HFFc6 (cell line): ENCODE measurements around the gene AKT1. TPM values are rescaled to one million over a fixed set of nuclear protein-coding genes. Genes with fewer than 3 reads are reported as not detected.

Experiments
- DNase-seq: peaks from one replicate; pipeline ENCODE4 v3.0.0-alpha.2; 2018
- H3K27ac Mint-ChIP-seq: 2 replicates; pipeline ENCODE4 v1.8.0; 2020; ENCODE audit warnings: mild to moderate bottlenecking, mixed read lengths
- H3K27me3 Mint-ChIP-seq: 2 replicates; pipeline ENCODE4 v1.8.0; 2021; ENCODE audit warnings: mild to moderate bottlenecking, moderate library complexity, mixed read lengths; ENCODE audit not compliant: insufficient read depth
- H3K36me3 Mint-ChIP-seq: 2 replicates; pipeline ENCODE4 v1.8.0; 2021; ENCODE audit warnings: low read depth, mixed read lengths
- H3K4me1 Mint-ChIP-seq: 2 replicates; pipeline ENCODE4 v1.8.0; 2020; ENCODE audit warnings: low read depth, mixed read lengths
- H3K4me3 Mint-ChIP-seq: 2 replicates; pipeline ENCODE4 v1.8.0; 2020; ENCODE audit warnings: mild to moderate bottlenecking, moderate library complexity, mixed read lengths
- H3K9me3 Mint-ChIP-seq: 2 replicates; pipeline ENCODE4 v1.8.0; 2020; ENCODE audit warnings: mild to moderate bottlenecking, mixed read lengths
- CTCF ChIP-seq: fragments of 200-600 bp; sonication (generic); IDR thresholded peaks from 2 replicates; pipeline ENCODE4 v1.5.0; 2021; ENCODE audit warnings: antibody characterized with exemption, mild to moderate bottlenecking
- total RNA-seq, 6 experiments: library from RNA; stranded (reverse); fragmentation: NEBNext Ultra II Directional; extraction: Animal tissue kit (Norgen Biotek cat#: 25700); gene quantifications; 2 replicates in 1 of 6; 3 replicates in 5 of 6; pipeline ENCODE4 v1.2.3, GENCODE V29; 2021

AKT1 gene
- total RNA-seq, 6 experiments from 2014 or later: 164 to 191 (median 173) TPM

DNA sequence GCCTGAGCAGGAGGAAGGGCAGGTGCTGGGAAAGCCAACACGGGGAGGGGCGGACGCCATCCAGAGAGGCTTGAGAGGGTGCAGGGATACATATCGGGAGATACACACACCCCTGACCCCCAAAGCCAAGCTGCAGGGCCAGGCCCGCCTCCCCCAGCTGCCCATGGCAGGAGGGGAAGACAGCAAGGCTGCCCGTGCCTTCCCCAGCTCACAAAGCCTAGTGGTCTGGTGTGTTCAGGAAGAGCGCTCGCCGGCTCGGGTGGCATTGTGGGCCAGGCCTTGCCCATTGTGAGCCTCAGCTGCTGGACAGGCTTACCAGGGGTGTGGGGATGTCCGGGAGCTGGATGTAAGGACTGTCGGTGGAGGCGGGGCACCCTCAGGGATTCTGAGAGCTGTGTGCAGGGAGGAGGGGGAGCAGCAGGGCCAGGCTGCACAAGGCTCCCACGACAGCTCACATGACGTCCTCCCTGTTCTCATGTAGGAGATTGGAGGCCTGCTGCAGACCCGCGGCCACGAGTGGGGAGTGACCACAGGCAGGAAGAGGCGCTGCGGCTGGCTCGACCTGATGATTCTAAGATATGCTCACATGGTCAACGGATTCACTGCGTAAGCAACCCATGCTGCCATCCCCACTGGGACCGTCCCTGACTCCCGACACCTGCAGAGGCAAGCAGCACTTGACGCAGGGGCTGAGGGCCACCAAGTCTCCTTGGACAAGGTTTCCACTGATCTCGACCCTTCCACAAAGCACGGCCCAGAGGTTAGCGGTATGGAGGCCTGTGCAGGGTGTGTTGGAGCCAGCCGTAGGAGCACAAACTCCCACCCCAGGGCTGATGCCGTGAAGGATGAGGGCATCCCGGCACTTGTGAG, 52.7 kb downstream of the AKT1 start:
- no peak for DNase-seq
- Mint-ChIP-seq H3K27me3 (peaks cover 2% of the 10 kb centered on the region), H3K36me3 (no peaks in the 10 kb centered on the region), H3K4me1 (peaks cover 7% of the 10 kb centered on the region; the same call in 1 of the 2 replicates), H3K9me3 (no peaks in the 10 kb centered on the region), H3K27ac (no peak overlapping the region), H3K4me3 (no peak overlapping the region)
- TF ChIP-seq CTCF: no peak

GRCh38 chr14:104741803-104742251, 53.7 kb downstream of the AKT1 start:
- no peak for DNase-seq

GRCh38 chr14:104741108-104741802, 54.3 kb downstream of the AKT1 start:
- DNase-seq: no peak
- Mint-ChIP-seq H3K27me3 (peaks cover 4% of the 10 kb centered on the region; the same call in 1 of the 2 replicates), H3K27ac (no peak overlapping the region), H3K4me1 (peaks cover 11% of the 10 kb centered on the region), H3K4me3 (no peak overlapping the region), H3K9me3 (no peaks in the 10 kb centered on the region), H3K36me3 (no peaks in the 10 kb centered on the region)
- no peak for TF ChIP-seq CTCF

More at GRCh38 chr14:104741803-104742251, 53.7 kb downstream of the AKT1 start:
- Mint-ChIP-seq H3K27ac (no peak overlapping the region), H3K9me3 (no peaks in the 10 kb centered on the region), H3K27me3 (peaks cover 2% of the 10 kb centered on the region; the same call in 1 of the 2 replicates), H3K36me3 (no peaks in the 10 kb centered on the region), H3K4me1 (peaks cover 7% of the 10 kb centered on the region; the same call in 1 of the 2 replicates), H3K4me3 (no peak overlapping the region)
- no peak for TF ChIP-seq CTCF

- Mint-ChIP-seq H3K27ac (no peak overlapping the region), H3K4me3 (no peak overlapping the region), H3K27me3 (peaks cover 5% of the 10 kb centered on the region; the same call in 1 of the 2 replicates), H3K9me3 (no peaks in the 10 kb centered on the region), H3K4me1 (peaks cover 19% of the 10 kb centered on the region), H3K36me3 (no peaks in the 10 kb centered on the region)
- no peak for DNase-seq
- TF ChIP-seq CTCF: no peak
Measured at GRCh38 chr14:104739546-104740516, 55.7 kb downstream of the AKT1 start.

GRCh38 chr14:104739026-104739425, 56.5 kb downstream of the AKT1 start:
- Mint-ChIP-seq H3K36me3 (no peaks in the 10 kb centered on the region), H3K27ac (no peak overlapping the region), H3K4me3 (no peak overlapping the region), H3K4me1 (peaks cover 19% of the 10 kb centered on the region), H3K27me3 (peaks cover 5% of the 10 kb centered on the region), H3K9me3 (no peaks in the 10 kb centered on the region)
- TF ChIP-seq CTCF: no peak
- no peak for DNase-seq
